Bone marrow (tissue), 2 donors: ENCODE data around the gene NAA16.
"Not testable (repeated sequence)": the region's sequence is repeated elsewhere in the genome, so short reads cannot be mapped to it uniquely, and the experiment has no call there.

Experiments used
- DNase-seq, 2 donors: peaks; one replicate each; lab custom pipeline; 2025; lab: John Stamatoyannopoulos, UW

NAA16 gene

DNA sequence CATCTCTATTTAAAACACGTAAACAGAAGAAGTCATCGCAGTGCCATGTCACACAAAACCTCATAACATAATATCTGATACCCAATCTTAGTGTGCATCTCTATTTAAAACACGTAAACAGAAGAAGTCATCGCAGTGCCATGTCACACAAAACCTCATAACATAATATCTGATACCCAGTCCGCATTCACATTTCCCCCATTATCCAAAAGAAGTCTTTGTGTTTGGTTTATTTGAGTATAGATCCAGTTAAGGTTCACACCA lies 45.2 kb downstream of the NAA16 start:
- DNase-seq, result not testable (repeated sequence)

DNA sequence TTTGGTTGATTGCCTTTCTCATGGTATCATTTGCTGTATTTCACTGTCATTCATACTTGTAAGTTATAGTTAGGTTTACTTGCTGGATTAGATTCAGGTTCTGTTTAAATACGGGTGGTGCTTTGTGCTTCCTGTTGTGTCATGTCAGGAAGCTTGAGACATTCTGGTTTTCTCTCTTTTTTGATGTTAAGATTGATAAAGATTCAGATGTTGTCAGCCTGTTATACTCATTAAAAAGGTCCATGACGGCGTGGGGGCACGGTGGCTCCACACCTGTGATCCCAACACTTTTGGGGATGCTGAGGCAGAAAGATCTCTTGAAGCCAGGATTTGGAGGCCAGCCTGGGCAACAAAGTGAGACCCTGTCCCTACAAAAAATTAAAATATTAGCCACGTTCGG lies 45.7 kb downstream of the NAA16 start:
- peak in 1 of 2 donors; percentile 86 for DNase-seq

- DNase-seq, result no peak
These were observed 50.4 kb downstream of the NAA16 start for GRCh38 chr13:41361491-41361890.

DNA sequence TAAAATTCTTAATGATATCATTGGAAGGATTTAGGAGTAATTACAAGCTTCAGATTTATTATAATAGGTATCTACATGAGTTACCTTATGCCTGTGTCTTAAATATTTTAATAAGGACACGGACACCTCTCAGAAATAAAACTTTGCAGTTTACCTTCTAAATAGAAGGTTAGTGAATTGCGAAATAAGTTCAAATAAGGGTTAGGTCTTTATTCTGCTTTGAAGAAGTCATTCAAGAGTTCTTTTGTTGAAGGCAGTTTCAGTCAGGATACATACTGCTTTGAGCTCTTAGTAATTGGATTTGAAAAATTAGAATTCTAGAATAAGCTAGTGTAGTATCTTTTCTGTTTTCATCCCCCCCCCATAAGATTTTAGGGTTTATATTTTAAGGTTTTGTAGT lies 53.0 kb downstream of the NAA16 start:
- no peak for DNase-seq

DNA sequence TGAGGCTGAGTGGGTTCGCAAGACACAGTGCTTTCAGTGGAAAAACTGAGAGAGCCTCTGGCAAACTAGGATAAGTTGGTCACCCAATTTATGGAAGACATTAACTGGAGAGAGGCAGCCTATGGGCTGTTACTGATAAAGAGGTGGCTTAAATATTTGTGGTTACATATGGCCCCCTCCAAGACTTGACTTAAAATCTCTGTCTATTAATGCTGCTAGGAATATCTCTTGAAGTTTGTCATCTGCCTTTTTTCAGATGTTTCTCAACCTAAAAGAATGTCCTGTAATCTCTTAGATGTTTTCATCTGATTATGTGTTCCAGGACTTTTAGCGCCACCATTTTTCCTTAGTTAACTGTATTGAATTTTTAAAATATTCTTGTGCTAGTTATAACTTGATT lies 54.6 kb downstream of the NAA16 start:
- no peak for DNase-seq

DNA sequence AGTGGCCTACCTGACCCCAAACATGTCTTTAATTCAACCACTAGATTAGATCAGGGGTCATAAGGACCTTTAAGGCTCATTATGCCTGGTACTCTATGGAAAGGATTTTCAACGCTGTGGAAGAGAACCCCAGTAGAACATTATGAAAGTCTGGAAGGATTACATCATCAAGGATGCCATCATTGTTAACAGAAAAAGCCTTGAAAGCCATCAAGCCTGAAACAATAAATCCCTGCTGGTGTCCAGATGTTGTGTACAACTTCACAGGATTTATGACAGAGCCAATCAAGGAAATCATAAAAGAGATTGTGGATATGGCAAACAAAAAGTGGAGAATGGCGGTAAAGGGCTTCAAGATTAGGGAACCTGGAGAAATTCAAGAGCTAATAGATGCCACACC lies 59.7 kb downstream of the NAA16 start:
- no peak for DNase-seq

- DNase-seq, result no peak
These were observed 66.4 kb downstream of the NAA16 start for GRCh38 chr13:41377446-41377845.

DNA sequence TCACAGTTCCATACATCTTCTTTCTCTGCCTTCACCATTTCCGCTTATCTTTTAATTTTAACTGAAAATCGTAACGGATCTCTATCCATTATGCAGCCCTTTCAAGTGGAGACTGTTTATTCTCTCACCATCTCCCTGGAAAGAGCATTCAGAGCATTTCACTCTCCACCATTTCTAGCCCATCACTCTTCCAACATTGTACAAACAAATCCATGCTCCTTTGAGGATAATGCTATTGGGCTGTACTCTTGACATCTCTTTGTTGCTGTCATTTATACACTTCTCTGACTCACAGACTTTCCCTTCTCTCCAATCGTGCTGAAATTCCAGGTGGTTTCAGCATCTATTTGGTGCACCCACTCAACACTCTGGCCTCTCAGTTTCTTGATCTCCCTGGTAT lies 71.4 kb downstream of the NAA16 start:
- no peak for DNase-seq

DNA sequence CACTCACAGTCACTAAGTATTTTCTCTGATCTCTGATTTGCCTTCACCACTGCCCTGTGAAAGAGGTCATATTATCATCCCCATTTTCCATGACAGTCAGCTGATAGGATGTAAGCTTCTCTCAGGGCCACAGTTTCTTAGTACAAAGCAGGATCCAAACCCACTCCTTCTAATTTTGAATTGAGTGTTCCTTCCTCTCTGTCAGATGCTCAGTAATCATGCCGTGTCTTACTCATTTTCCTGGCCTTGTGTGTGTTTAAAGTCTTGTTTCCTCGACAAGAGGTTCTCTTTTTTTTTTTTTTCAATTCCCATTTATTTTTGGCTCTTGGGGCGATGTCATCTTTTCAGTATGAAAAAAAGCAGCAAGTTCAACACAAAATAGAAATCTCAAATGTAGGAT lies 72.3 kb downstream of the NAA16 start:
- peak in 1 of 2 donors; percentile 73 for DNase-seq

DNA sequence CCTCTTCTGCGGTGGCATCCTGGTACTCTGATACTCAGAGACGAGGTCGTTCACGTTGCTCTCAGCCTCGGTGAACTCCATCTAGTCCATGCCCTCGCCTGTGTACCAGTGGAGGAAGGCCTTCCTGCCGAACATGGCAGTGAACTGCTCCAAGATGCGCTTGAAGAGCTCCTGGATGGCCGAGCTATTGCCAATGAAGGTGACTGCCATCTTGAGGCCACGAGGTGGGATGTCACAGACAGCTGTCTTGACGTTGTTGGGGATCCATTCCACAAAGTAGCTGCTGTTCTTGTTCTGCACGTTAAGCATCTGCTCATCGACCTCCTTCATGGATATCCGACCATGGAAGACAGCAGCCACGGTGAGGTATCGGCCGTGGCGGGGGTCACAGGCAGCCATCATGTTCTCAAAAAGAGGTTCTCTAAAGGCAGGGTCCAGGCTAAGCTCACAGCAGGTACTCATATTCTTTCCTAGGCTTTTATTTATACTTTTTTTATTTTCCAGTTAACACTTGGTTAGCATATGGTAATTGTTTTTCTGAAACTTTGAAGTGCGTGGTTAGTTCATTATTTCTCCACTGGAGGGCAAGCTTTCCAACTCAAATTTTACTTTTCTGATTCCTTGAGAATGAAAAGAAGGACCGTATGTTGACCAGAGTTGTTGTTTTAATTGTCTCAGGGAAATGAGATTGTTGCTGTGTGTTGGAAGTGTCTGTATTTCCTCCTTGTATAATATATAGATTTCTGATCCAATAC lies 73.9 kb downstream of the NAA16 start:
- no peak for DNase-seq

DNA sequence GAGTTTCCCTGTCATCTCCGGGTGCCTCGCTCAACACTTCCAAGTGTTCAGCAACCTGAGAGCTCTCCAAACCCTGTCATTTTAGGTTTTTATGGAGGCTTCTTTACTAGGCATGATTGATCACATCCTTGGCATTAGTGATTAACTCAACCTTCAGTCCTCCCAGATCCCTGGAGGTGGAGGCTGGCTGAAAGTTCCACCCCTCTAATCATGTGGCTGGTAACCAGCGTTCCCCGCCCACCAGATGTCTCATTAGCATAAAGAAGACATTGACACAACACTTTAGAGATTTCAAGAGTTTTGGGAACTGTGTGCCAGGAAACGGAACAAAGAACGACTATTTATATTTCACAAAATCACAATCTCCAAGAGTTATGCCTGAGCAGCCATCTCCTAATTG lies 75.1 kb downstream of the NAA16 start:
- DNase-seq, result no peak

- DNase-seq, result no peak
These were observed 76.5 kb downstream of the NAA16 start for GRCh38 chr13:41387576-41387975.

DNA sequence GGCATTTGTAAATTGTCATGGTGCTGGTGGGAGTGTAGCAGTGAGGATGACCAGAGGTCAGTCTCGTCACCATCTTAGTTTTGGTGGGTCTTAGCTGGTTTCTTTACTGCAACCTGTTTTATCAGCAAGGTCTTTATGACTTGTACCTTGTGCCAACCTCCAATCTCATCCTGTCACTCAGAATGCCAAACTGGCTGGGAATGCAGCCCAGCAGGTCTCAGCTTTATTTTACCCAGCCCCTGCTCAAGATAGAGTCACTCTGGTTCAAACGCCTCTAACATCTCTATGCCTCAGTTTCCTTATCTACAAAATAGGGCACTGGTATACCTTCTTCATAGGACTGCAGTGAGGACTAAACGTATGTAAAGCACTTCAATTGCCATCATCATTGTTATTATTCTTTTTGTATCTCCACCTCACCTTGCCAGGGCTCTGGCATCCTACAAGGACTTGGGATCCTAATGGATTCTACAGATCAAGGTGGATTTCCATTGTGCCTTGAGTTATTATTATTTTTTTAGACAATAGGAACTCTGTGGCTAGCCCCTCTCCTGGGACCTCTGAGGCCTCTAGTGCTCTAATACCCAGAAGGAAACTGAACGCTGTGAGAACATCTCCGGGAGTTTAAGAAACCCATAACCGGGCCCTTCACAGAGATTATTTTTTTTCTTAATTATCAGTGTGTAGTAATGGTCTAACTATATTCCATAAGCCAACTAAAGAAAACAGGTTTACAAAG lies 77.2 kb downstream of the NAA16 start:
- no peak for DNase-seq

DNA sequence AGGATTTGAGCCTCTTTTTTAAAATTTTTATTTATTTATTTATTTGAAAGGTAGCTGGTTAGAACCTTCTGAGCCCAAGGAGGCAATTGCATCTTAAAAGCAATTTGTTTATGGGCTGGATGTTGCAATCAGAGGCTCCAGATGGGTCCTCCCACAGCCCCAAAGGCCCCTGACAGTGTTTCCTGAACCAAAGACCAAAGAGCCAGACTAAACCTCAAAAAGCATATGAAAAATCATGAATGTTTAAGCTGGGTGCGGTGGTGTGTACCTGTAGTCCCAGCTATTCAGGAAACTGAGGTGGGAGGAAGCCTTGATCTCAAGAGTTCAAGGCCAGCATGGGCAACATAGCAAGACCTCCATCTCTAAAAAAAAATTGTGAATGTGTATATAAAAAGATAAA lies 78.5 kb downstream of the NAA16 start:
- DNase-seq, result peak in 1 of 2 donors; percentile 46

DNA sequence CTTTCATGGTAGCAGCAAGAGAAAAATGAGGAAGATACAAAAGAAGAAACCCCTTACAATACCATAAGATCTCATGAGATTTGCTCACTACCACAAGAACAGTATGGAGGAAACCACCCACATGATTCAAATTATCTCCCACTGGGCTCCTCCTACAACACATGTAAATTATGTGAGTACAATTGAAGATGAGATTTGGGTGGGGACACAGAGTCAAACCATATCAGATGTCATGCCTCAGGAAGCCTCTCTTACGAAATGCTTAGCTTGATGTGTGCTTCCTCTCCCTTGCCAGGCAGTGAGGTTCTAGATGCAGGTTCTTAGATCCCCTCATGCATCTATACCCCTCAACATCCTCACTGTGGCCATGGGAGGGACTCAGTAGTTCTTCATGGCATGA lies 83.1 kb downstream of the NAA16 start:
- DNase-seq, result no peak

GRCh38 chr13:41398494-41399170 lies 87.6 kb downstream of the NAA16 start:
- DNase-seq, result no peak

- no peak for DNase-seq
These were observed 90.3 kb downstream of the NAA16 start for GRCh38 chr13:41401366-41401765.

- DNase-seq, result no peak
These were observed 91.8 kb downstream of the NAA16 start for GRCh38 chr13:41402691-41403511.

- no peak for DNase-seq
These were observed 92.9 kb downstream of the NAA16 start for GRCh38 chr13:41403983-41404382.

GRCh38 chr13:41405367-41405766 lies 94.3 kb downstream of the NAA16 start:
- DNase-seq, result no peak

DNA sequence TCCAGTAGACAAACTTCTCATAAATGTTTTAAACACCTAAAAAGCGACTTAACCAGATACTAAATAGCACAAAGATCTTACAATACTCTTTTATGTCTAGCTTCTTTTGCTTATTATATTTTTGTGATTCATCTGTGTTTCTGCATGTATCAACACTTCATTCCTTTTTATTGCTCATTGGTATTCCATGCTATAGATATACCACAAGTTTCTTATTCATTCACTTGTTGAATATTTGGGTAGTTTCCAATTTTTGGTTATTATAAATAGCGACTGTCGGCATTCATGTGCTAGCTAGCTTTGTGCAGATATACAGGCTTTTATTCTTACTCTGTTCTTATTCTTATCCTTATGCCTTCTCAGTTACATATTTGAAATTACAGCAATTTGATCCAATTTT lies 96.3 kb downstream of the NAA16 start:
- DNase-seq, result no peak

DNA sequence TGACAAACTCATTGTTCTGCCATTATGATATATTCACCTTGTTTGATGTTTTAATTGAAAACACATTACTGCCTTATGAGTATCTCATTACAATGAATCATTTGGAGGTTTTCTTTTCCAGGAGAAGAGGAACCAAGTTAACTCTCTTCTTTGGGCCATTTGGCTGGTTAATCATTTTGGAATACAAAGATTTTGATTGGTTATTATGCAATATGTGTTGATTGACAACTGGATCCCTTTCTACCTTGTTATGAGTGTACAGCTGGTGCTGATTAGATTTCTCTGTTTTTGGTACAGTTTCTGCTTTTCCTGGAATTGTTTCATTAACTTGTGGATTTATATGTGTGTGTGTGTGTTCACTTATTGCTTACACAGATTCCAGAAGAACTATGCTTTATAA lies 97.1 kb downstream of the NAA16 start:
- DNase-seq, result no peak

DNA sequence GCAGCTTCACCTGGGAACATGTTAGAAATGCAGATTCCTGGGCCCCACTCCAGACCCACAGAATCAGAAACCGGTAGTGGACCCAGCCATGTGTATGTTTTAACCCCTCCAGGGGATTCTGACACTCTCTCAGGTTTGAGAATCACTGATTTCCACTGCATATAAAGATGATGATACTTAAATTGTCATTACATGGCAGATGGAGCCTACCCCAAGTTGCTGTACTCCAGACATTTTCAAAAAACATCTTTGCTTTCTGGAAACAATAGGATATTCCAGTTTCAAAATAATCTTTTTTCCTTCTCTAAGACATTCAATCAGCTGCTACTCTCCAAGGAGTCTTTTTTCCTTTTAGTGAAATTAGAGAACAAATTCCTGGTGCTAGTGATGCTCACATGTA lies 97.7 kb downstream of the NAA16 start:
- DNase-seq, result no peak
